Activated CD8-positive, alpha-beta memory T cell treated with anti-CD3 and anti-CD28 coated beads for 24 hours (primary cell): ENCODE measurements around the gene DLG1.
A peak's percentile ranks its signal among the peaks of the same experiment; 100 is the strongest.

ENCODE experiments used
- DNase-seq: peaks from one replicate; pipeline ENCODE4 v3.0.0-alpha.2; 2020

Gene DLG1

GRCh38 chr3:197298341-197298944, at the start of gene DLG1:
TSS of gene DLG1 (minus strand) at chr3:197298612. CDS start at chr3:197297204, 1,408 bp downstream.
- peak; percentile 95 for DNase-seq

GRCh38 chr3:197348014-197348413, 49.6 kb upstream of the DLG1 start:
- no peak for DNase-seq

GRCh38 chr3:197345390-197345789, 47.0 kb upstream of the DLG1 start:
- DNase-seq: no peak

DNA sequence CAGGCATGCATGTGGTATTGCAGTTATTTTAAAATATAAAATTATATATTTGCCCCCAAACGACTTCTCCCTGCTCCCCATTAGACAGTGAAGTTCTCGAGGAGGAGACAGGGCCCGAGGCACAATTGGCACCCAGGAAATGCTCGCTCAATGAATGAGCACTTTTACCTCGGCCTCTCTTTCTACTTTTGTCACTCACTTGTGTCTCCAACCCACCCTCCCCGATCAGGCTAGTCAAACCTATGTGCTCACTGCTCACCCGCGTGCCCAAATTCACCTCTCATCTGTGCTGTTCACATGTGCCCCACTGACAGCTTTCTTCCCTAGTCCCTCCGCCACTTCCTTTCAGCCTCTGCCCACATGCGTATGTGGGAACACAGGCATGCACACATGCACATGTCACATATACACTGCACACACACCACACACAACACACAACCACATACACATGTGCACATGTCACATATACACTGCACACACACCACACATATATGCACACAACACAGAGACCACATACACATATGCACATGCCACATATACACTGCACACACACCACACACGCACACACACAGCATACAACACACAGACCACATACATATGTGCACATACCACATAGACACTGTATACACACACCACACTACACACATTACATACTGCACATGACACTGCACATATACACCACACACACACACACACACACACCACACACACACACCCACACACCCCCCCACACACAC, 46.3 kb upstream of the DLG1 start:
- no peak for DNase-seq

- DNase-seq: no peak
These were observed 45.4 kb upstream of the DLG1 start for GRCh38 chr3:197343656-197344408.

- no peak for DNase-seq
These were observed 44.7 kb upstream of the DLG1 start for GRCh38 chr3:197343111-197343510.

GRCh38 chr3:197340521-197340871, 42.1 kb upstream of the DLG1 start:
- DNase-seq: no peak

DNA sequence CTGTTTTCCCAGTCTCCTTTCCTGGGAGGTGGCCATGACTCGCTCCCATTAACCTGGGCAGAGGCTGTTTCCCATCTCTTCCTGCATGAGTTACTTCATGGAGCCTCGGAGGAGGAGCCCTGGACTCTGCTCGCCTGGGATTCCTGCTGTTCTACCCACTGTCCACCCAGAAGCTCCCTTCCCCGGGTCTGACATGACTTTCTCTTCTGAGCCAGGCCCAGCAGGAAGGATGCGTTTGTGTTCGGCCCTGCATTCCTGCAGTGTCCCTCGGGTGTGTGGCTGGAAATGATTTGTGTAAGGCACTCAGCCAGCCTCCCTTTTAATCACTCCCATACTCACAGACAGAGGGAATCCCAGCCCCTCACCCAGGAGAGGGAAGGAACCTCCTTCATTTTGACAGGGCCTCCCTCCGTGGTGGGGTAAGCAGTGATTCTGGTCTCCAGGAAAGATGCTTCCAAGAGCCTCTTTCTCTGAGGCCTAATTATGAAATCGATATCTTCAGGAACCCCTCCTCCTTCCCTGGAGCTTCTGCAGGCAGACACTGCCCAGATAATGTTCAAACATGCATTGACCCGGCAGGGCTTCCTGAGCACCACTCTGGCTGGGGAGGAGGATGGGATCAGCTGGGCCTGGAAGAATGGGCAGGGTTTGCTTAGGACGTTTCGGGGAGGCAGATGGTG, 41.6 kb upstream of the DLG1 start:
- DNase-seq: no peak

GRCh38 chr3:197338586-197338985, 40.2 kb upstream of the DLG1 start:
- no peak for DNase-seq

DNA sequence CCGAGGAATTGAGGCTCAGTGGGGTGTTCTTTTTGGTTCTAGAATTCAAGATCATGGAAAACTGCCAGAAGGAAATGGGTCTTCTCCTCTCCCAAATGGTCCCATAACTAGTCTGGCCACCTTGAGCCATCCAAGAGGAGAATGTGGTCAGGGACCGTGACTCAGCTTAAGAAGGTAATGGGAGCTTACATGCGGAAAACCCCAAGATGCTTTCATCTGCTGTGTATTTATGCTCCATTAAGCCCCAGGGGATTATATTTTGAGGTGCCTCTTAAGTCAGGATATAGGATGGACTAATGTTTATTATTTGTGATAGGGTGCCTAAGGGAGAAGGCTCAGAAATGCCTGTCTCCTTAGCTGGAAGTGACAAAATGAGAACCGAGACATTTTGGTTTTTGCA, 39.2 kb upstream of the DLG1 start:
- DNase-seq: no peak

GRCh38 chr3:197337214-197337613, 38.8 kb upstream of the DLG1 start:
- peak; percentile 5 for DNase-seq

DNA sequence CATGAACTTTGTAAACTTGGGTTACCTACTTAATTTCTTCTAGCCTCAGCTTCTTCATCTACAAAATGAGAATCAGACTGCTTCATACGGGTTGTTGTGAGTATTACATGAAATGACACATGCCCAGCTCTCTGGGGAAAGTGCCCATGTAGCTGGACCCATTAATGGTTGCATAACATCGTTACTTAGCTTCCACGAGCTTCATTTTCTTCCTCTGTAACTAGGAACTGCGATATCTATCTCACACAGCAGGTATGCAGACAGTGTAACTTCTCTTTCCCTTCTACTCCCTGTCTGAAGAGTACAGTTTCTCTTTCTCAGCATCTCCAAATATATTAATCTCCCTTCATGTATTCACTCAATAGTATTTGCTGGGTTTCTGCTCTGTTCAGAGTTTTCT, 37.9 kb upstream of the DLG1 start:
- DNase-seq: peak; percentile 9

DNA sequence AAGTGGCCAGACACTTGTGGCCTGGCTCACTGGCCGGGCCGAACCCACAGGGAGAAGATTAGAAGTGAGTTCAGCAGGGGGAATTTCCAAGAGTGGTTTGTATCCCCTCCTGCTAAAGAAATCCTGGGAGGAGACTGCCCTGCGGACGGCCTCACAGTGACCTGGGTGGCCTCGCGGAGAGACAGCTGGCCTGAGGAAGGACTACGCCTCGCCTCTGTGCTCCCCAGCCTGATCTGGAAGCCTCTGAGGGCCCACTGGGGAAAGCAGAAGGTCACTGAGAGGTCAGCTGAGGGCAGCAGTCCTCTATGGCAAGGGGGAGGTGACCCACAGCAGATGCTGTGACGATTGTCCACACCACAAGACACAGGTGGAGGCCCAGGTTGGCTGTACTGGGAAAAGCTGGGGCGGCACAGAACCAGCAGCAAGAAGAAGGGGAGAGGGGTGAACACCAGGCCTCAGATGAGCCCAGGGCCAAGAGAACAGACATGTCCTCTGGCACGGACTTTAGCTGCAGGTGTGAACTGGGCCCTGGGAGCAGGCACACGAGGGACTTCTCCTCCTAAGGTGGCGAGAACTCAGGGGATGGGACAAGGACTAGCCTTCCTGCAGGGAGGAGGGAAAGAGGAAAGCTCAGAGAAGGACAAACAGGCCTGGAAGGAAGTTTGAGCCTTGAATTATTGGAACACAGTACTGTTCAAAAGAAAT, 37.2 kb upstream of the DLG1 start:
- DNase-seq: peak; percentile 41

- DNase-seq: peak; percentile 35
These were observed 35.7 kb upstream of the DLG1 start for GRCh38 chr3:197333901-197334639.

GRCh38 chr3:197331131-197331530, 32.7 kb upstream of the DLG1 start:
- peak; percentile 7 for DNase-seq

DNA sequence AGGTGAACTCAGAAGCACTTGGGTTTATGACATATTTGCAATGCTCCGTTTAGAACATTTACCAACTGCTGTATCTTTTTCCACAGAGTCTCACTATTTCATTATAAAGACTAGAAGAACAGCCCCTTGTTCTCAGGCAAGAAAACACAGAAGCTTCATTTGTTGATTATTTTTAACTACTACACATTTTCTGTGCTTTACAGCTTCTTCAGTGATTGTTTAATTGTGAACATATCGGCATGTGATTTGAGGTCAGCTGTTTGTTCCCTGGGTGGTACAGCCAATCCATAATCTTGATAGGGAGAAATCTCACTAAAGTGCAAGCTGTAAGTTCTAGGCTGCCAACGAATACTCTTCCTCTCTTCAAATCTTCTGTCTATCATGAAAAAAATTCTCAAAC, 31.0 kb upstream of the DLG1 start:
- DNase-seq: no peak

DNA sequence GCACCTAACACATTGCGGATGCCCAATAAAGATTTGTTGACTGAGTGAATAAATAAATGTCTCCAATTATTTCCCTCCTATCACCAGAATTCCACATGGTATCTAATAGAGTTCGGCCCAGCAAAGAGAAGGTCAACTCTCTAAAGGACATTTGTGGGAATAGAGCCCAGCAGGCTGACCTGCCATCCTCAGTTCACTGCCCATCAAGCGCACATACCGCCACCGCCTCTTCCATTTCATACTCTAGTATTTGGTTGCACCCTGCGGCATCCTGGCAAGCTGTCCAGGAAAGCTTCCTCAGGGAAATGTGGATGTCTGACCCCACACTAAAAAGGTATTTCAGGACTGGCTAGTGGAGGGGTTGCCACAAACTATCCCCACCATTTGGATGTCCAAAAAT, 29.8 kb upstream of the DLG1 start:
- DNase-seq: no peak

- peak; percentile 19 for DNase-seq
These were observed 29.3 kb upstream of the DLG1 start for GRCh38 chr3:197327701-197328100.

DNA sequence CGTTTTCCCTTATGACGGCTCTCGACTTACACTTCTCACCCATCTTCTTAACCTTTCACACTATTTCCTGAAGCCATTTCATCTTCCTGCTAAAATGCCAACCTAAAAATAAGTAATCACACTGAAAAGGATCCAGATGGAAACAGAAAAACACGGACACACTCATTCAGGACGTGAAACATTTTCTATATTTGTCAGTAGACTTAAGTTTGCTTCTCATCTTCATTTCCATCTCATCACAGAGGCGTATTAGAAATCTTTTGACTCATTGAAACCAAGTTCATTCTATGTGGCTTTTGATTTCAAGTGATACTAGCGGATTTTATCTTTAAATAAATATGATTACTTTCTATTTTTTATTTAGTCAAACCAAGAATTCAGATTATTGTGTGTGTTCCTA, 27.4 kb upstream of the DLG1 start:
- DNase-seq: no peak

DNA sequence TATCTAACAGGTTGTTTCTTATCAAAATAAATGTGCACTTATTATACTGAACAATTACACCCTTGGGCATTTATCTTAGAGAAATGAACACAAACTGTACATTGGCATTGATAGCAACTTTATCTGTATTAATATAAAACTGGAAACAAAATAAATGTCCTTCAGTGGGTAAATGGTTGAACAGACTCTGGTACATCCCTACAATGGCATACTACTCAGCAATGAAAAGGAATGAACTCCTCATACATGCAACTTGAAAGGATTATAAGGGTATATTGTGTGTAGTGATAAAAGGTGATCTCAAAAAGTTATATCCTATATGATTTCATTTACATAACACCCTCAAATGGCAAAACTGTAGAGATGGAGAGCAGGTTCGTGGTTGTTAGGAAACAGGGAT, 23.7 kb upstream of the DLG1 start:
- DNase-seq: no peak

DNA sequence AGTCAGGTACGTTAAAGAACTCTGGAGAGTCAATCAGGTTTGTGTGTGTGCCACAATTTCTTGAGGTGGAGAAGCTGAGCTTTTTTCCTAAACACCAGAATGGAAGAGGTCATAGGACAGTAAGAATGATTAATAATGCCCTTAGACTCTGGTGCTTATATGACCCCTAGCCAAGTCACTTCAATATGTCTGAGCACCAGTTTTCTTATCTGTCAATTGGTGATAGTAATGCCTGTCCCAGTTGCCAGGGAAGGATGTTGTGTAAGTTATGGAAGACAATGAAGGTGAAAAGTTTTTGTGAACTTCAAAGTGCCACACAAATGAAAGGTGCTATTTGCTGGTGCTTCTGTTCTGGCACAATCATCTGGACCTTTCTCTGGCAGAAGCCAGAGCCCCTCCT, 22.2 kb upstream of the DLG1 start:
- no peak for DNase-seq
